ENCODE measurements around the gene RAMP1. TPM values are rescaled to one million over a fixed set of nuclear protein-coding genes. Genes with fewer than 3 reads are reported as not detected.

The RAMP1 gene
- total RNA-seq, 1 experiment from 2014 or later: 0.63 TPM

DNA sequence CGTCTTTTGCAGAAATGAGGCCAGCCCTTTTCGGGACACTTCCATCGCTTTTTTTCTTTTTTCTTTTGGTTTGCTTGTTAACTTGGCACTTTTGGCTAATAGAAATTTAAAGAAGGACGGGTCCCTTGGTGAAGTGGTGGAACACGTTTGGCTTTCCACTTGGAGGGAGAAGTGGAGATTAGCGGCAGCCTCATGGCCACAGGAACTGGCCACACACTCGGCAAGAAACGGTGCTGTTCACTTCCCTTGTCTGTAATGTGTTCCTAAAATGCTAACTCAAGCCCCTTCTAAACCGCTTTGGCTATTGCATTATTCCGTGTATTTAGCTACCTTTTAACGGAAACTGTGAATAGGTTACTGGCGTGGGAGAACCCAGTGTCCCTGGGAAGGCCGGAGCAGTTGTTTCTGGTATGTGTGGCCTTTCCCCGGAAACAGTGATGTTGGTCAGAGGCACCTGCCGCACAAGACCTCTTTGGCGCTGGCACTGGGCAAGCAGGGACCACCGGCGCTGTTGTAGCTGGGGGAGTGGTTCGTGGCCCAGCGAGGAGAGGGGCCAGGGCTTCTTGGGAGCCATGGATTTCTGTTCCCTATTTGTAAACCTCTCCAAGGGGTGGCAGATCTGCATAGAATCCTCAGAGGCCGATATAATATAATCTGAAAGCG lies 981 bp downstream of the RAMP1 start:
- TF ChIP-seq, protein P1, sequence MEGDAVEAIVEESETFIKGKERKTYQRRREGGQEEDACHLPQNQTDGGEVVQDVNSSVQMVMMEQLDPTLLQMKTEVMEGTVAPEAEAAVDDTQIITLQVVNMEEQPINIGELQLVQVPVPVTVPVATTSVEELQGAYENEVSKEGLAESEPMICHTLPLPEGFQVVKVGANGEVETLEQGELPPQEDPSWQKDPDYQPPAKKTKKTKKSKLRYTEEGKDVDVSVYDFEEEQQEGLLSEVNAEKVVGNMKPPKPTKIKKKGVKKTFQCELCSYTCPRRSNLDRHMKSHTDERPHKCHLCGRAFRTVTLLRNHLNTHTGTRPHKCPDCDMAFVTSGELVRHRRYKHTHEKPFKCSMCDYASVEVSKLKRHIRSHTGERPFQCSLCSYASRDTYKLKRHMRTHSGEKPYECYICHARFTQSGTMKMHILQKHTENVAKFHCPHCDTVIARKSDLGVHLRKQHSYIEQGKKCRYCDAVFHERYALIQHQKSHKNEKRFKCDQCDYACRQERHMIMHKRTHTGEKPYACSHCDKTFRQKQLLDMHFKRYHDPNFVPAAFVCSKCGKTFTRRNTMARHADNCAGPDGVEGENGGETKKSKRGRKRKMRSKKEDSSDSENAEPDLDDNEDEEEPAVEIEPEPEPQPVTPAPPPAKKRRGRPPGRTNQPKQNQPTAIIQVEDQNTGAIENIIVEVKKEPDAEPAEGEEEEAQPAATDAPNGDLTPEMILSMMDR (conservative IDR thresholded peaks at IDR 0.05): no peak
- peak overlapping the region; percentile 6 for H3K4me2 ChIP-seq (ENCODE audit: insufficient read depth, insufficient read length, low read length)
- no CpG with 5 or more reads among the region's 22 CpGs for WGBS (ENCODE audit: extremely low coverage, insufficient read length, low lambda C conversion rate)

More for the DNA sequence above, 981 bp downstream of the RAMP1 start:
- Histone ChIP-seq H3K23me2 (ENCODE audit: insufficient read length, low read depth, low read length, poor library complexity, severe bottlenecking) (peaks cover 6% of the 10 kb centered on the region), H2BK12ac (ENCODE audit: insufficient read length, low read depth, low read length) (no peak overlapping the region), H3K56ac (ENCODE audit: insufficient read length, low read depth, low read length) (no peak overlapping the region), H3K14ac (ENCODE audit: insufficient read depth, low read length) (no peak overlapping the region), H3K4me1 (ENCODE audit: insufficient read depth, low read length) (no peaks in the 10 kb centered on the region; the same call in 1 of the 2 replicates), H3K23ac (ENCODE audit: insufficient read length, low read depth, low read length) (no peak overlapping the region), H2BK15ac (ENCODE audit: low read depth, low read length) (no peak overlapping the region), H4K8ac (replicated peaks; ENCODE audit: insufficient read length, low read depth, low read length) (no peak overlapping the region), H3K18ac (ENCODE audit: insufficient read length, low read depth, low read length) (no peak overlapping the region), H4K5ac (ENCODE audit: insufficient read length, low read depth, low read length) (no peak overlapping the region), H3K27ac (ENCODE audit: insufficient read length, low read depth, low read length) (no peak overlapping the region), H3K9ac (ENCODE audit: extremely low read depth, insufficient read length, low read length) (no peak overlapping the region), H3K4ac (ENCODE audit: low read depth, low read length) (no peak overlapping the region), H3T11ph (ENCODE audit: low read length) (no peak overlapping the region), H3K9me3 (ENCODE audit: control insufficient read depth, low read depth, low read length) (no peaks in the 10 kb centered on the region), H2AK5ac (ENCODE audit: insufficient read length, low read length) (no peak overlapping the region), H2AFZ (ENCODE audit: low read length) (no peak overlapping the region), H3K79me1 (ENCODE audit: insufficient read depth, low read depth, low read length, poor library complexity, severe bottlenecking) (no peaks in the 10 kb centered on the region), H2BK120ac (ENCODE audit: low read depth, low read length, poor library complexity, severe bottlenecking) (no peak overlapping the region), H4K91ac (ENCODE audit: insufficient read length, low read depth, low read length) (no peak overlapping the region), H2BK20ac (ENCODE audit: low read depth, low read length, poor library complexity, severe bottlenecking) (no peak overlapping the region), H3K27me3 (ENCODE audit: insufficient read depth, low read length) (peaks cover 9% of the 10 kb centered on the region; the same call in 1 of the 2 replicates), H2BK5ac (ENCODE audit: insufficient read length, low read length) (no peak overlapping the region), H3K79me2 (ENCODE audit: insufficient read depth, low read length) (no peaks in the 10 kb centered on the region), H4K20me1 (ENCODE audit: control insufficient read depth, insufficient read depth, insufficient read length) (no peaks in the 10 kb centered on the region)
- DNase-seq: no peak
- H3K4me3 Mint-ChIP-seq: peak overlapping the region; percentile 64 to 77
- peaks cover 64% of the 10 kb centered on the region for H3K27me3 Mint-ChIP-seq (ENCODE audit: low read depth)
- peaks cover 24 to 28% of the 10 kb centered on the region in 2 experiments for H3K4me1 Mint-ChIP-seq
- H3K9me3 Mint-ChIP-seq: no peaks in the 10 kb centered on the region
- H3K27ac Mint-ChIP-seq: no peak overlapping the region
- H3K36me3 Mint-ChIP-seq (ENCODE audit: insufficient read depth in 1 of 3, low read depth in 3 of 3): peaks cover 0 to 2% (median 0%) of the 10 kb centered on the region in 3 experiments; a peak in 1 of 7 replicates

Measured in H9 (cell line).